CD4-positive, alpha-beta memory T cell (primary cell): ENCODE results near the gene LRRK1. TPM values are rescaled to one million over a fixed set of nuclear protein-coding genes. Genes with fewer than 3 reads are reported as not detected.

Source experiments
- CTCF ChIA-PET: fragments of 350-600 bp; sonication (Branson Sonifier 250); formaldehyde crosslinking; loops from one replicate; lab custom pipeline; 2021; ENCODE audit warnings: inconsistent platforms; ENCODE audit not compliant: partially characterized antibody; lab: Charles Lee
- POLR2A ChIA-PET: fragments of 350-600 bp; sonication (Branson Sonifier 250); formaldehyde crosslinking; loops from one replicate; lab custom pipeline; 2021; ENCODE audit not compliant: partially characterized antibody; lab: Charles Lee
- DNase-seq, 5 donors: peaks; one replicate each; pipeline versions ENCODE4 v3.0.0 to v3.0.0-alpha.2; 2020 to 2022; ENCODE audit warnings: mixed read lengths in 1 of 5
- H3K27ac ChIP-seq: one replicate; pipeline ENCODE4 v1.7.0; 2013; ENCODE audit warnings: low read depth, low read length
- H3K27me3 ChIP-seq: 2 replicates; pipeline ENCODE4 v1.7.0; 2013; ENCODE audit warnings: mild to moderate bottlenecking, low read length, moderate library complexity; ENCODE audit not compliant: insufficient read depth
- H3K36me3 ChIP-seq: 2 replicates; pipeline ENCODE4 v1.7.0; 2013; ENCODE audit warnings: mild to moderate bottlenecking, low read length, moderate library complexity; ENCODE audit not compliant: insufficient read depth
- H3K4me1 ChIP-seq: 2 replicates; pipeline ENCODE4 v1.7.0; 2013; ENCODE audit warnings: mild to moderate bottlenecking, low read length, moderate library complexity; ENCODE audit not compliant: insufficient read depth
- H3K4me3 ChIP-seq, 2 donors: one replicate each; pipeline ENCODE4 v1.7.0; 2013; ENCODE audit warnings: low read length in 2 of 2, mild to moderate bottlenecking in 1 of 2
- H3K9me3 ChIP-seq, 2 donors: one replicate each; pipeline ENCODE4 v1.7.0; 2013; ENCODE audit warnings: low read length in 2 of 2, control low read depth in 1 of 2; ENCODE audit not compliant: control insufficient read depth in 1 of 2
- H3K27ac Mint-ChIP-seq, 7 donors: one replicate each; pipeline ENCODE4 v1.8.0; 2020 to 2021; ENCODE audit warnings: mixed read lengths in 7 of 7, mild to moderate bottlenecking in 6 of 7, inconsistent platforms in 3 of 7, moderate library complexity in 3 of 7
- H3K27me3 Mint-ChIP-seq, 2 donors: one replicate each; pipeline ENCODE4 v1.8.0; 2020 to 2021; ENCODE audit warnings: mixed read lengths in 2 of 2
- H3K36me3 Mint-ChIP-seq, 2 donors: one replicate each; pipeline ENCODE4 v1.8.0; 2020 to 2021; ENCODE audit warnings: mixed read lengths in 2 of 2, inconsistent platforms in 1 of 2, mild to moderate bottlenecking in 1 of 2
- H3K4me1 Mint-ChIP-seq, 4 donors: one replicate each; pipeline ENCODE4 v1.8.0; 2020 to 2021; ENCODE audit warnings: mixed read lengths in 4 of 4, mild to moderate bottlenecking in 1 of 4
- H3K4me3 Mint-ChIP-seq, 8 donors: one replicate each; pipeline ENCODE4 v1.8.0; 2020 to 2021; ENCODE audit warnings: mixed read lengths in 8 of 8, mild to moderate bottlenecking in 7 of 8, moderate library complexity in 6 of 8, inconsistent platforms in 3 of 8
- H3K9me3 Mint-ChIP-seq, 8 donors: one replicate each; pipeline ENCODE4 v1.8.0; 2020 to 2021; ENCODE audit warnings: mixed read lengths in 8 of 8, mild to moderate bottlenecking in 5 of 8, inconsistent platforms in 3 of 8, moderate library complexity in 1 of 8
- intact Hi-C: fragments of 100-400 bp; cut with micrococcal nuclease; formaldehyde crosslinking; loops from one replicate; pipeline ENCODE4 v1.15.1; 2023
- polyA plus RNA-seq, 2 donors: library from polyadenylated mRNA; unstranded; fragments of 300-500 nt; fragmentation: Illumina TruSeq; gene quantifications; one replicate each; pipeline ENCODE4 v1.2.3, GENCODE V29; 2021
- total RNA-seq, 2 experiments: library from RNA; stranded (reverse); gene quantifications; one replicate each; pipeline ENCODE4 v1.2.3, GENCODE V29; 2021

Gene LRRK1
- total and polyA plus RNA-seq, 4 experiments from 2014 or later, result 0.50 to 0.58 (median 0.53) TPM; not detected in 1

DNA sequence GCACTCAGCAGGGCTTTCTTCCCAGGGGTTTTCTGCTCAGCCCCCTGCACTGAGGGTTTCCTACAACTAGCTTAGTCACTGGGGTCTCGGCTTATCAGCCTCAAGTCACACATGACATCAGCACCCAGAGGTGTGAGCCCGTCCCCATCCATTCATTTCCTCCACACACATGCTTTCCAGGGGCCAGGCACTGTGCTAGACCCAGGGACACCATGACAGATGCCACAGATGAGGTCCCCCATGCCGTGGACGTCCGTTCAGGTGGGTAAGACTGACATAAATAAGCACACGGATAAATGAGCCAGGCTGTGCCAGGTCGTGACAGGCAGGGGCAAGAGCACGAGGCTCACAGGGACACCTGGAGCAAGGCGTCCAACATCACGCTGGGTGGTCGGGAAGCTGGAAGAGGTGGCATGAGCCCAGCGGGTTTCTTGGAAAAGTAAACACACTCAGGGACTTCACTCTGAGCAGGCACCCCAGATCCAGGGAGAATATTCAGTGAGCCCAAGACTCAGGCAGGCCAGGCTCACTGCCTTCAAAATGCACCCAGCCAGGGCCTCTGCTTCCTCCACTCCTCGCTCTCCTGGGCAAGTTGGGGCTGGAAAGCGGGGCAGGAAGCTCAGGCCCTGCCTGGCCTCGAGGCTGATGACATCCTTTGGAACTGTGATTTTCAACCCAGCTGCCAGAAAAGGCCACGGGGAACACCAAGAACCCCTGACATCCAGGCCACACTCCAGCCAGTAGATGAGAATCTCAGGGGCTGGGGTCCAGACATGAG lies 193.4 kb downstream of the LRRK1 start:
- Histone ChIP-seq H3K27me3 (no peaks in the 10 kb centered on the region), H3K4me3 (no peak overlapping the region), H3K27ac (no peak overlapping the region), H3K36me3 (no peaks in the 10 kb centered on the region), H3K4me1 (no peaks in the 10 kb centered on the region), H3K9me3 (no peaks in the 10 kb centered on the region)
- ChIA-PET CTCF (no interaction called here), POLR2A (no interaction called here)
- H3K27me3 Mint-ChIP-seq, result no peaks in the 10 kb centered on the region
- H3K4me1 Mint-ChIP-seq, result no peaks in the 10 kb centered on the region
- DNase-seq, result no peak
- no peak overlapping the region for H3K4me3 Mint-ChIP-seq
- H3K27ac Mint-ChIP-seq, result no peak overlapping the region
- intact Hi-C loops, result no loop called here
- H3K36me3 Mint-ChIP-seq, result no peaks in the 10 kb centered on the region
- peaks cover 0 to 2% (median 0%) of the 10 kb centered on the region in 8 donors for H3K9me3 Mint-ChIP-seq

DNA sequence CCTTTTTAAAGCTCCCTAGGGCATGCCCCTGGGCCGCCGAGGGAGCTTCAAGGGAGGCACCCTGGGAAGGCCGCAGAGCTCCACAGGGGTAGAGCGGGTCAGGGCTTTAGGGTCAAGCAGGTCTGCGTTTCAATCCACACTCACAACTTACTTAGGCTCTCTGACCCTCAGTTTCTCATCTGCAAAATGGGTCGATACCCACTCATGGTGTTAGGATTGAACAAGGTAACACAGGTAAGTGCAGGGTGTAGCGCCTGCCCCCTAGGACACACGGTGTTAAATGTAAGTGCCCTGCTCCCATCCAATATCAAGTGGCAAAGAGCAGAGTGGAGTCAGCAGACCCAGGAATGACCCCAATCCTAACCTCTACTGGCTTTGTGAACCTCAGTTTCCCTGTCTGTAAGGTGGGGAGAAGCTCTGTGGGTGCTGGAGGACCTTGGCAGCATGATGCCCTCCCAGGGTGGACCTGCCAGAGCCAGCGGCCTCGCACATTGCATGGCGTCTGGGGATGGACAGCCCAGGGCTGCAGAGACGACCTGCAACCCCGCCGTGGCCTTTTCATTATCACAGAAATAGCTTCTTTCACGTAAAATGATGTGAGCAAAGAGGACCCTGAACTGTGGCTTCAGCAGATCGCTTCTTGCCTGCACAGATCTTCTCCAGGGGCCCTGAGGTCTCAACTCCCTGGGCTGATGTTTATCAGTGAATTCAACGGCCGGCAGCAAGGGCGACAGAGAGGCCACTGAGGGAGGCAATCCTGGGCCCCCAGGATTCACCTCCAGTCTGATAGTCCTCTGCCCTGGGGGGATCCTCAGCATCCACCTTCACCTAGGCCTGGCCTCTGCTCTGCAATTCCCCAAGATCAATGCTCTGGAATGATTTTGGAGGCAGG lies 194.2 kb downstream of the LRRK1 start:
- H3K9me3 Mint-ChIP-seq, result peaks cover 0 to 2% (median 0%) of the 10 kb centered on the region in 8 donors
- intact Hi-C loops, result no loop called here
- ChIA-PET CTCF (interaction anchor here (1.0 kb wide), 1 partner anchor 105 kb away, joined by 4 read pairs; no protein-coding TSS in a partner anchor), POLR2A (no interaction called here)
- no peaks in the 10 kb centered on the region for H3K4me1 Mint-ChIP-seq
- no peak overlapping the region for H3K4me3 ChIP-seq
- no peaks in the 10 kb centered on the region for H3K4me1 ChIP-seq
- no peaks in the 10 kb centered on the region for H3K27me3 ChIP-seq
- no peak overlapping the region for H3K4me3 Mint-ChIP-seq
- H3K36me3 ChIP-seq, result no peaks in the 10 kb centered on the region
- no peaks in the 10 kb centered on the region for H3K36me3 Mint-ChIP-seq
- no peaks in the 10 kb centered on the region for H3K27me3 Mint-ChIP-seq
- no peak overlapping the region for H3K27ac ChIP-seq
- no peak overlapping the region for H3K27ac Mint-ChIP-seq
- H3K9me3 ChIP-seq, result no peaks in the 10 kb centered on the region
- DNase-seq, result no peak

DNA sequence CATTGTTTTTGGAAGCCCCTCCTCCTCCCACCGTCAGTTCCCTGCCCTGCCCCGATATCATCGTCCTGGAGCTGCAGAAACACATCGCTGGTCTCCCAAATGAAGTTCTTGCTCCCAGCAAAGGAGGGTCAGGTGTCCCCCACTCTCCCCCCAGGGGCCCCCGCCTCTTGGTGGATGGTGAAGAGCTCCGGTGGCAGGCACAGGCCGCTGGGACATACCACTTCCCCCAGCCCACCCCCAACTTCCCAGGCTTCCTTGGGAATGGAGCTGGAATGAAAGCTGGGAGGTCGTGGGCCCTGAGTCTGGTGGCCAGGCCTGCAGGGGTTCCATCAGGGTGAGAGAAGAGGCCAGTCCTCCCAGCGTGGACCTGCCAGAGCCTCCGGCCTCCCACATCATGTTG lies 195.0 kb downstream of the LRRK1 start:
- ChIA-PET POLR2A (no interaction called here), CTCF (interaction anchor here (1.0 kb wide), 1 partner anchor 106 kb away, joined by 4 read pairs; no protein-coding TSS in a partner anchor)
- Histone ChIP-seq H3K4me3 (no peak overlapping the region), H3K9me3 (no peaks in the 10 kb centered on the region), H3K4me1 (no peaks in the 10 kb centered on the region), H3K27me3 (no peaks in the 10 kb centered on the region), H3K36me3 (no peaks in the 10 kb centered on the region), H3K27ac (no peak overlapping the region)
- Mint-ChIP-seq H3K27me3 (no peaks in the 10 kb centered on the region), H3K27ac (no peak overlapping the region), H3K4me1 (no peaks in the 10 kb centered on the region), H3K4me3 (no peak overlapping the region), H3K9me3 (peaks cover 0 to 2% (median 0%) of the 10 kb centered on the region in 8 donors), H3K36me3 (no peaks in the 10 kb centered on the region)
- DNase-seq, result no peak
- intact Hi-C loops, result no loop called here

DNA sequence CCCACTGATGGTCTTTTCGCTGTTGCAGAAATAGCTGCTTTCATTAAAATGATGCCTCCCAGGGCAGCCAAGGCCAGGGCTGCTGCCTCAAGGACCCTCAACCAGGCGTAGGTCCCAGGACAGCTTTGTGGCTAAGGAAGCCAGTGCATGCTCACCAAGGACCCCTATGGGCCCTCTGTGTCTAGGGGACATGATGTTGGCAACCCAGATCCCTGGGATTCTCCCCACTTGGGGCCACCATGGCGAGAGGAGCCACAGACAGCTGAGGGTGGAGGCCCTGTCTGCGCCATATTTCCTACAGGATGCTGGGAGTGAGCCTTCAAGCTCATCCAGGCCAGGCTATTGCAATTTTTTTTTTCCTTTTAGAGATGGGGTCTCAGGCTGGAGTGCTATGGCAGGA lies 195.5 kb downstream of the LRRK1 start:
- no peak overlapping the region for H3K4me3 Mint-ChIP-seq
- H3K4me1 Mint-ChIP-seq, result no peaks in the 10 kb centered on the region
- H3K4me3 ChIP-seq, result no peak overlapping the region
- no peak overlapping the region for H3K27ac ChIP-seq
- no peaks in the 10 kb centered on the region for H3K36me3 Mint-ChIP-seq
- no peaks in the 10 kb centered on the region for H3K27me3 Mint-ChIP-seq
- CTCF ChIA-PET, result interaction anchor here (1.0 kb wide), 1 partner anchor 106 kb away, joined by 4 read pairs; no protein-coding TSS in a partner anchor
- DNase-seq, result no peak
- H3K4me1 ChIP-seq, result no peaks in the 10 kb centered on the region
- intact Hi-C loops, result no loop called here
- no peaks in the 10 kb centered on the region for H3K36me3 ChIP-seq
- POLR2A ChIA-PET, result no interaction called here
- no peaks in the 10 kb centered on the region for H3K9me3 ChIP-seq
- H3K9me3 Mint-ChIP-seq, result peaks cover 0 to 2% (median 0%) of the 10 kb centered on the region in 8 donors
- H3K27ac Mint-ChIP-seq, result no peak overlapping the region
- H3K27me3 ChIP-seq, result no peaks in the 10 kb centered on the region

DNA sequence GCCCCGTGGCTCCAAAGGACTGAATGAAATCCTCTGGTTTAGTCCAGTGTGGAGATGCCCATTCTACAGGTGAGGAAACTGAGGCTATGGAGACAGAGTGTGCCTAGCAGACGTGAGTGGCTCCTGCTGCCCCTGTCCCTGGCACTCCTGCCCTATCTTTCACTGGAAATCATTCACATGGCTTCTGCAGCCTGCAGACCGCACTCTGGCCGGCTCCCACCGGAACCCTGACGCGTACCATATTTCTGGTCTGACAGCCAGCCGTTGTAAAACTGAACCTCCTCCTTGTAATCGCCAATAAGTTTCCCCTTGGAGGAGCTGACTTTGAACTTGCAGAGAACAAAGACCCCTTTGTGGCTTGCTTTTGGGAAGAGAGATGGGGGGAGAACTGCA lies 196.2 kb downstream of the LRRK1 start:
- H3K9me3 ChIP-seq, result no peaks in the 10 kb centered on the region
- H3K4me3 ChIP-seq, result no peak overlapping the region
- no peaks in the 10 kb centered on the region for H3K36me3 Mint-ChIP-seq
- no peaks in the 10 kb centered on the region for H3K4me1 Mint-ChIP-seq
- H3K36me3 ChIP-seq, result no peaks in the 10 kb centered on the region
- no peaks in the 10 kb centered on the region for H3K27me3 Mint-ChIP-seq
- H3K4me1 ChIP-seq, result no peaks in the 10 kb centered on the region
- no peak overlapping the region for H3K27ac ChIP-seq
- intact Hi-C loops, result no loop called here
- CTCF ChIA-PET, result no interaction called here
- no peak for DNase-seq
- H3K27me3 ChIP-seq, result no peaks in the 10 kb centered on the region
- H3K27ac Mint-ChIP-seq, result no peak overlapping the region
- peaks cover 0 to 2% (median 0%) of the 10 kb centered on the region in 8 donors for H3K9me3 Mint-ChIP-seq
- POLR2A ChIA-PET, result no interaction called here
- no peak overlapping the region for H3K4me3 Mint-ChIP-seq

DNA sequence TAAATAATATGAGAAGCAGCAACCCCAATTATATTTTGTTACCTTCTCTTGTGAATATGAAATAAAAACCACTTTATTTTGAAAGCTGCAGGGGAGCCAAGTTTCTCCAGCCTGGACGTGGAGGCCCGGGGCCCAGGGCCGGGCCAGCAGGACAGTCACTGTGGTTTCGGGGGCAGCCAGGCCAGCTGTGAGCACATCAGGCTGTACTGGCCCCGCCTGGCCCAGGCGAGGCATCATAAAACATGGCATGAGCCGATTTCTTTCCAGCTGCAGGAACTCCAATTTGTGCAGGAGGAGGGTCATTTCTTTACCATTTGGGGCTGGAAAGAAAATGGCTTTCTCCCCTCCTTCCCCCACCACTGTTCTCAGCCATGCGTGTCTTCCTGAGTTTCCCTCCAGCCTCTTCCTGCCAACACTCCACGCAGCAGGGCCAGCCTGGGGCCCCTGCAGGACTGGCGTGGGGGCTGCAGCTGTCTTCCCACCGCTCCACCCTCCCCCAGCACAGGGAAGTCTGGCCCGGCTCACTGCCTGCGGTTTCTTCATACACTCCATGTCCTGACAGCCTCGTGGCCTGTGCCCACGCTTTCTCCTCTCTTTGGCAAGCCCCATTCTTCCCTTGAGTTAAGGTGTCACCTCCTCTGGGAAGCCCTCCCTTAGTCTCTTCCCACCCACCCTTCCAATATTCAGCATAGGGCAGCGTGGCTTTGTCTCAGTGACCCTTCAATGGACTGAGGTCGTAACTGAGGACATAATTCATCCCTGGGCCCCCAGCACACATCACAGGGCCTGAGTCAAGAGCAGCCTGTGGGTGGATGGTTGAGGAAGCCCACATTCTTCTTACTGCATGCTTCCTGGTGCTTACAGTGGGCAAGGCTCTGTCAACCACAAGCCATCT lies 196.9 kb downstream of the LRRK1 start:
- no peaks in the 10 kb centered on the region for H3K4me1 Mint-ChIP-seq
- no peaks in the 10 kb centered on the region for H3K9me3 ChIP-seq
- no peak overlapping the region for H3K4me3 ChIP-seq
- H3K27ac ChIP-seq, result no peak overlapping the region
- DNase-seq, result no peak
- H3K4me1 ChIP-seq, result no peaks in the 10 kb centered on the region
- H3K36me3 ChIP-seq, result no peaks in the 10 kb centered on the region
- H3K27me3 Mint-ChIP-seq, result no peaks in the 10 kb centered on the region
- CTCF ChIA-PET, result no interaction called here
- peaks cover 0 to 2% (median 0%) of the 10 kb centered on the region in 8 donors for H3K9me3 Mint-ChIP-seq
- intact Hi-C loops, result no loop called here
- POLR2A ChIA-PET, result no interaction called here
- H3K27ac Mint-ChIP-seq, result peak overlapping the region in 1 of 7 donors; percentile 59
- H3K36me3 Mint-ChIP-seq, result no peaks in the 10 kb centered on the region
- H3K27me3 ChIP-seq, result no peaks in the 10 kb centered on the region
- H3K4me3 Mint-ChIP-seq, result no peak overlapping the region

DNA sequence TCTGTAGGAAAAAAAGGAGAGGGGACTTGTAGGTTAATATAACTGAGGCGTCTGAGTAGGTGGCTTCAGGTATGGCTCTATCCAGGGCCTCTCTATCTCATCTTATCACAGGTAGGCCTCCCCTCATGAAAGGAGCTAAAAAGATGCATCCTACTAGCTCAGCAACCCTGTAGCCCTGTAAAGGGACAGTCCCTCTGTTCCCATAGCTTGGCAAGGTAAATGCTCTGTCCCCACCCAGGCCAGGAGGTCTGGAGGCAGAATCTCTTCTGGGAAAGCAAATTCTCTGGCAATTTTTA lies 197.5 kb downstream of the LRRK1 start:
- H3K27ac ChIP-seq, result no peak overlapping the region
- intact Hi-C loops, result no loop called here
- CTCF ChIA-PET, result no interaction called here
- H3K36me3 ChIP-seq, result no peaks in the 10 kb centered on the region
- Mint-ChIP-seq H3K4me3 (no peak overlapping the region), H3K9me3 (no peaks in the 10 kb centered on the region), H3K36me3 (no peaks in the 10 kb centered on the region), H3K4me1 (peaks cover 0 to 3% (median 0%) of the 10 kb centered on the region in 4 donors), H3K27ac (no peak overlapping the region), H3K27me3 (no peaks in the 10 kb centered on the region)
- no peak for DNase-seq
- H3K9me3 ChIP-seq, result no peaks in the 10 kb centered on the region
- POLR2A ChIA-PET, result no interaction called here
- H3K4me1 ChIP-seq, result no peaks in the 10 kb centered on the region
- no peak overlapping the region for H3K4me3 ChIP-seq
- H3K27me3 ChIP-seq, result no peaks in the 10 kb centered on the region
